ENCODE data around the gene PCDH17.

DNA sequence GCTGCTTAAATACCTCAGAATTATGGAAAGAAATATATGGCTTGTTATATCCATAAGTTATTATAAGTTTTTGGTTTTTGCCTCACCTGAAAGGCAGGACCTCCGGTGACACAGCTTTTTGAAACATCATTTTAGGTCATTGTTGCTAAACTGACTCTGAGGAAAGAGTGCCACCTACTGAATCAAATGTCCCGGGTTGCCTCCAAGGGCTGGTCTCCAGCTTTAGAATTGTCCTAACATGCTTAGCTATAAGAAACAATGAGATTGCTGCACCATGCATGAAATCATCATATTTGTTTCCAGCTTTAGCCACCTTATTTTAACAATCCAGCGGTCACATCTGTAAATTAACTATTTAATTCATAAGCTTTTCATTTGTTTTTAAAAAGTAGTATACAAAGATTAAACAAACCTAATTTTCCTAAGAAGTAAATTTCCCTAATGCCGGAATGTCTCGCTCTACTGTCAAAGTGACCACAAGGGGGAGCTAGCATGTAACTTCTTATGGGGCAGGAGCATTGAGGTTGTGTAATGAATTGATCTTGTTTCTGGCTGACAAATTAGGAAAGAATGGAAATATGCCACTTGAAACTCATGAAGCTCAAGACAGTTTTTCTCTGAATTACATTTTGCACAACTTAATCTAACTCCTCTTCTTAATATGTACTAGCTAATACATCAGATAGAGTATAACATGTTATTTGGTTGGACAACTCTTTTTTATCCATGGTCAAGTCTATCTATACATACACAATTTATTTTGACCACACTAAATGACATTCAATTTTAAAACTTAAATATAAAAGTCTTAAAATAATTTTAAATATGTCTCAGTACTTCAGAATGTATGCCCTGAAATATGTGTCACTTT is 6.7 kb upstream of the PCDH17 start:
- TF ChIP-seq, protein P1, sequence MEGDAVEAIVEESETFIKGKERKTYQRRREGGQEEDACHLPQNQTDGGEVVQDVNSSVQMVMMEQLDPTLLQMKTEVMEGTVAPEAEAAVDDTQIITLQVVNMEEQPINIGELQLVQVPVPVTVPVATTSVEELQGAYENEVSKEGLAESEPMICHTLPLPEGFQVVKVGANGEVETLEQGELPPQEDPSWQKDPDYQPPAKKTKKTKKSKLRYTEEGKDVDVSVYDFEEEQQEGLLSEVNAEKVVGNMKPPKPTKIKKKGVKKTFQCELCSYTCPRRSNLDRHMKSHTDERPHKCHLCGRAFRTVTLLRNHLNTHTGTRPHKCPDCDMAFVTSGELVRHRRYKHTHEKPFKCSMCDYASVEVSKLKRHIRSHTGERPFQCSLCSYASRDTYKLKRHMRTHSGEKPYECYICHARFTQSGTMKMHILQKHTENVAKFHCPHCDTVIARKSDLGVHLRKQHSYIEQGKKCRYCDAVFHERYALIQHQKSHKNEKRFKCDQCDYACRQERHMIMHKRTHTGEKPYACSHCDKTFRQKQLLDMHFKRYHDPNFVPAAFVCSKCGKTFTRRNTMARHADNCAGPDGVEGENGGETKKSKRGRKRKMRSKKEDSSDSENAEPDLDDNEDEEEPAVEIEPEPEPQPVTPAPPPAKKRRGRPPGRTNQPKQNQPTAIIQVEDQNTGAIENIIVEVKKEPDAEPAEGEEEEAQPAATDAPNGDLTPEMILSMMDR (conservative IDR thresholded peaks at IDR 0.05; ENCODE audit: low read depth, low read length) = peak; percentile 61
- TF ChIP-seq CHD1 (IDR thresholded peaks at IDR 0.05; ENCODE audit: low read depth, low read length) = no peak
- no peak for TF ChIP-seq RCOR1 (IDR thresholded peaks at IDR 0.05; ENCODE audit: insufficient replicate concordance, low read length)
- TF ChIP-seq MAZ (IDR thresholded peaks at IDR 0.05; ENCODE audit: borderline replicate concordance, low read depth, low read length) = no peak
- TF ChIP-seq, protein P2, sequence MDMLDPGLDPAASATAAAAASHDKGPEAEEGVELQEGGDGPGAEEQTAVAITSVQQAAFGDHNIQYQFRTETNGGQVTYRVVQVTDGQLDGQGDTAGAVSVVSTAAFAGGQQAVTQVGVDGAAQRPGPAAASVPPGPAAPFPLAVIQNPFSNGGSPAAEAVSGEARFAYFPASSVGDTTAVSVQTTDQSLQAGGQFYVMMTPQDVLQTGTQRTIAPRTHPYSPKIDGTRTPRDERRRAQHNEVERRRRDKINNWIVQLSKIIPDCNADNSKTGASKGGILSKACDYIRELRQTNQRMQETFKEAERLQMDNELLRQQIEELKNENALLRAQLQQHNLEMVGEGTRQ (IDR thresholded peaks at IDR 0.05; ENCODE audit: low read depth, low read length) = no peak
- TF ChIP-seq MXI1 (IDR thresholded peaks at IDR 0.05; ENCODE audit: borderline replicate concordance, low read depth, low read length) = no peak
- TF ChIP-seq POLR2A (IDR thresholded peaks at IDR 0.05; ENCODE audit: low read depth, low read length) = no peak
- peak; percentile 36 for TF ChIP-seq RAD21 (IDR thresholded peaks at IDR 0.05; ENCODE audit: low read length)
- TF ChIP-seq, protein P3, sequence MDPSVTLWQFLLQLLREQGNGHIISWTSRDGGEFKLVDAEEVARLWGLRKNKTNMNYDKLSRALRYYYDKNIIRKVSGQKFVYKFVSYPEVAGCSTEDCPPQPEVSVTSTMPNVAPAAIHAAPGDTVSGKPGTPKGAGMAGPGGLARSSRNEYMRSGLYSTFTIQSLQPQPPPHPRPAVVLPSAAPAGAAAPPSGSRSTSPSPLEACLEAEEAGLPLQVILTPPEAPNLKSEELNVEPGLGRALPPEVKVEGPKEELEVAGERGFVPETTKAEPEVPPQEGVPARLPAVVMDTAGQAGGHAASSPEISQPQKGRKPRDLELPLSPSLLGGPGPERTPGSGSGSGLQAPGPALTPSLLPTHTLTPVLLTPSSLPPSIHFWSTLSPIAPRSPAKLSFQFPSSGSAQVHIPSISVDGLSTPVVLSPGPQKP (IDR thresholded peaks at IDR 0.05; ENCODE audit: borderline replicate concordance, low read depth, low read length) = no peak
- no peak for TF ChIP-seq FOS (IDR thresholded peaks at IDR 0.05; ENCODE audit: low read depth, low read length)
- no peak for TF ChIP-seq NFE2L2 (IDR thresholded peaks at IDR 0.05; ENCODE audit: low read depth, low read length)
- TF ChIP-seq BHLHE40 (IDR thresholded peaks at IDR 0.05; ENCODE audit: low read depth, low read length) = no peak
